NK-92 (cell line): ENCODE results near the gene NGEF.

ENCODE experiments used
- DNase-seq: peaks from one replicate; lab custom pipeline; 2025; ENCODE audit not compliant: unreplicated experiment; lab: John Stamatoyannopoulos, UW

The NGEF gene

GRCh38 chr2:232973796-232974195, 39.3 kb downstream of the NGEF start:
- DNase-seq, result no peak

- DNase-seq, result no peak
These were observed 39.9 kb downstream of the NGEF start for GRCh38 chr2:232973011-232973735.

- no peak for DNase-seq
These were observed 41.3 kb downstream of the NGEF start for GRCh38 chr2:232971744-232972143.

- no peak for DNase-seq
These were observed 43.0 kb downstream of the NGEF start for GRCh38 chr2:232970051-232970450.

GRCh38 chr2:232967474-232967873, 45.6 kb downstream of the NGEF start:
- DNase-seq, result no peak

- DNase-seq, result no peak
These were observed 46.9 kb downstream of the NGEF start for GRCh38 chr2:232966122-232966521.

GRCh38 chr2:232963913-232964312, 49.1 kb downstream of the NGEF start:
- DNase-seq, result no peak

GRCh38 chr2:232960862-232961261, 52.2 kb downstream of the NGEF start:
- no peak for DNase-seq

- no peak for DNase-seq
These were observed 53.9 kb downstream of the NGEF start for GRCh38 chr2:232959139-232959538.

GRCh38 chr2:232957657-232958090, 55.4 kb downstream of the NGEF start:
- DNase-seq, result no peak

GRCh38 chr2:232955856-232956255, 57.2 kb downstream of the NGEF start:
- no peak for DNase-seq

GRCh38 chr2:232954691-232955090, 58.4 kb downstream of the NGEF start:
- no peak for DNase-seq

- no peak for DNase-seq
These were observed 61.2 kb downstream of the NGEF start for GRCh38 chr2:232951891-232952290.

GRCh38 chr2:232951181-232951580, 61.9 kb downstream of the NGEF start:
- DNase-seq, result no peak

- no peak for DNase-seq
These were observed 62.3 kb downstream of the NGEF start for GRCh38 chr2:232950751-232951150.

GRCh38 chr2:232949016-232949415, 64.0 kb downstream of the NGEF start:
- no peak for DNase-seq

GRCh38 chr2:232942831-232943230, 70.2 kb downstream of the NGEF start:
- DNase-seq, result no peak

GRCh38 chr2:232941912-232942594, 71.0 kb downstream of the NGEF start:
- DNase-seq, result no peak

- no peak for DNase-seq
These were observed 71.7 kb downstream of the NGEF start for GRCh38 chr2:232941400-232941799.

GRCh38 chr2:232940724-232941123, 72.3 kb downstream of the NGEF start:
- DNase-seq, result no peak

- DNase-seq, result no peak
These were observed 75.7 kb downstream of the NGEF start for GRCh38 chr2:232937278-232937906.

- DNase-seq, result no peak
These were observed 81.4 kb downstream of the NGEF start for GRCh38 chr2:232931636-232932035.
